22Rv1 (cell line): ENCODE results near the gene FBXL3.
A peak's percentile ranks its signal among the peaks of the same experiment; 100 is the strongest.

Experiments used
- ZFX ChIP-seq: fragments of 450-650 bp; IDR thresholded peaks from 2 replicates; pipeline ENCODE4 v1.6.1; 2017; ENCODE audit warnings: antibody characterized with exemption, borderline replicate concordance
- TF ChIP-seq, protein P1 (sequence below): fragments of 450-650 bp; IDR thresholded peaks from 2 replicates; pipeline ENCODE4 v1.5.1; 2017; ENCODE audit warnings: mild to moderate bottlenecking

- TF ChIP-seq, protein P1, sequence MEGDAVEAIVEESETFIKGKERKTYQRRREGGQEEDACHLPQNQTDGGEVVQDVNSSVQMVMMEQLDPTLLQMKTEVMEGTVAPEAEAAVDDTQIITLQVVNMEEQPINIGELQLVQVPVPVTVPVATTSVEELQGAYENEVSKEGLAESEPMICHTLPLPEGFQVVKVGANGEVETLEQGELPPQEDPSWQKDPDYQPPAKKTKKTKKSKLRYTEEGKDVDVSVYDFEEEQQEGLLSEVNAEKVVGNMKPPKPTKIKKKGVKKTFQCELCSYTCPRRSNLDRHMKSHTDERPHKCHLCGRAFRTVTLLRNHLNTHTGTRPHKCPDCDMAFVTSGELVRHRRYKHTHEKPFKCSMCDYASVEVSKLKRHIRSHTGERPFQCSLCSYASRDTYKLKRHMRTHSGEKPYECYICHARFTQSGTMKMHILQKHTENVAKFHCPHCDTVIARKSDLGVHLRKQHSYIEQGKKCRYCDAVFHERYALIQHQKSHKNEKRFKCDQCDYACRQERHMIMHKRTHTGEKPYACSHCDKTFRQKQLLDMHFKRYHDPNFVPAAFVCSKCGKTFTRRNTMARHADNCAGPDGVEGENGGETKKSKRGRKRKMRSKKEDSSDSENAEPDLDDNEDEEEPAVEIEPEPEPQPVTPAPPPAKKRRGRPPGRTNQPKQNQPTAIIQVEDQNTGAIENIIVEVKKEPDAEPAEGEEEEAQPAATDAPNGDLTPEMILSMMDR, result 0 out of 2 replicates have a peak, but pooled peaks have one; percentile 6
- TF ChIP-seq ZFX, result no peak
Observed at GRCh38 chr13:77016888-77017623, 9.9 kb downstream of the FBXL3 start.
